HTR-8/SVneo (cell line): Measurements from ENCODE around the gene RANBP9.

Experiments used
- DNase-seq: peaks from one replicate; pipeline ENCODE4 v3.0.0; 2011; ENCODE audit warnings: low spot score, mixed read lengths; ENCODE audit not compliant: insufficient read length
- FAIRE-seq: peaks from 2 replicates; lab custom pipeline; 2011; peaks lifted over from hg19 to GRCh38; lab: Jason Lieb, UNC

RANBP9 gene

GRCh38 chr6:13712599-13712898 is 914 bp upstream of the RANBP9 start:
- DNase-seq, result no peak
- no peak for FAIRE-seq

- FAIRE-seq (no peak), DNase-seq (no peak)
These were observed 307 bp downstream of the RANBP9 start for GRCh38 chr6:13711324-13711732.

- DNase-seq, result no peak
- no peak for FAIRE-seq
These were observed 897 bp downstream of the RANBP9 start for GRCh38 chr6:13710552-13711323.

DNA sequence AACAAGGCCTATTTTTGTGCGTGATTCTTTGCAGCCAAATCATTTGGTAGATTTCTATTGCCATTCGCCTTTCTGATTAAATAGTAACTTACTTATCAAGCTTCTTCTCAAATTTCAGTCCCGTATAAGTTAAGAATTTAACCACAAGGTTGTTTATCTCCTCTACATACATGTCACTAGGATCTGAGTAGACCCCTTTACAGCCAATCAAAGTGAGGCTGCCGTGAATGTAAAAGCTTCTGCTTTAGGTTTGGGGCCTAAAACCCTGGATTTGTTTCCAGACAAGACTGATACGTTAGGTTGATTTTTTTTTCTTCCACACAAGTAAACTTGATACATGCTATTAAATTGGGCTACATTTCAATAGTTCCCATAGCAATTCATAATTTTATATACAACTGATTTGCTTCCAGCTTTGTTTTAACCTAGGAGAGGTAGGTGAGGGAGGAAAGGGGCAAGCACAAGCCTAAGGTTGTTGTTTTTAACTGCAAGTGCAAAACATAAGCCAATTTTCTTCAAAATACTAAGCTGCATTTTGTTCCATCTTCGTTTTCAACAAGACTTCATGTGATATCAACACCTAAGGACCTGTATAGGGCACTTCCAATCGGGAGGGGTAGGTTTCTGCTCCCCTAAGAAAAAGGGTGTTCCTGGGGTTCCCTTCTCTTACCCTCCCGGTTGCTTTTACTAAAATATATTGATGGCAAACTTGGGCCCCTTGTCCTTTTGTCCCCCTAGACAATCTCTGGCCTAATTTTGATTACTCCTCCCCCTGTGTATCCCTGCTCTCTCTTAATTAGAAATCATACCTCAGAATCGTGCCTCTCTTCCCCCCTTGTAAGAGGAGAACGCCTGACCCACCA is 1.7 kb downstream of the RANBP9 start:
- DNase-seq, result no peak
- no peak for FAIRE-seq

DNA sequence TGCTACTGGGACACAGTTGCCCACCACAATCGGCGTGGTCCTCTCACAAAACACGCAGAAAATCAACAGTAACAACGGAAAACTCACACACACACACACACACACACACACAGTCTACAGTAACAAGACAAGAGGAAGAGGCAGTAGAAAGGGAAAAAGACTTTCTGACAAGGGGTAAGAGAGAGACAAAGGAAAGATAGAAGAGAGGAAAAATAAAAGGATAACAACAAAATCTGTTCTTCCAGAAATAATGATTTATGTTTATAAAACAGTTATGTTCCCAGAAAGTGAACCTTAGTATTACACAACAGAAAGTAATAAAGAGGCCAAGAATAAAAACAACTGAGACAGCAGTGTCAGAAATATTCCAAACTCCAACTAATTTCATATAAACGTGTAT is 2.9 kb downstream of the RANBP9 start:
- FAIRE-seq, result no peak
- DNase-seq, result no peak

GRCh38 chr6:13703496-13703895 is 8.1 kb downstream of the RANBP9 start:
- no peak for DNase-seq
- FAIRE-seq, result no peak

DNA sequence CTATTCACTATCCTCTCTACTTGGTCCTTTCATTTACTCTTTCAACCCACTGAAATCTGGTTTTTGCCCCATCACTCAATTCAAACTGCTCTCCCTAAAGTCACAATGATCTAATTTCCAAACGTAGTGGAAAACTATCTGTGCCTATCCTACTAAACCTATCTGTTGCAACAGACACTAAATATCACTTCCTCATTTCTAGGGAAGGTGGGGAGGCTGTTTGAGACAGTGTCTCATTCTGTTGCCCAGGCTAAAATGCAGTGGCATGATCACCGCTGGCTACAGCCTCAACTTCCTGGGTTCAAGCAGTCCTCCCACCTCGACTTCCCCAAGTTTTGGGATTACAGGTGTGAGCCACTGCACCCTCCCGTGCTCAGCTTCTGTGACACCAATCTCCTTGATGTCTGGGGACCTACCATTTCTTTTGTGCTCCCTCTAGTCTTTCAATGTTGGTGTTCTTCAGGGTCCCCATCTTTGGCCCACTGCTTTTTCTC is 8.8 kb downstream of the RANBP9 start:
- FAIRE-seq (no peak), DNase-seq (no peak)

DNA sequence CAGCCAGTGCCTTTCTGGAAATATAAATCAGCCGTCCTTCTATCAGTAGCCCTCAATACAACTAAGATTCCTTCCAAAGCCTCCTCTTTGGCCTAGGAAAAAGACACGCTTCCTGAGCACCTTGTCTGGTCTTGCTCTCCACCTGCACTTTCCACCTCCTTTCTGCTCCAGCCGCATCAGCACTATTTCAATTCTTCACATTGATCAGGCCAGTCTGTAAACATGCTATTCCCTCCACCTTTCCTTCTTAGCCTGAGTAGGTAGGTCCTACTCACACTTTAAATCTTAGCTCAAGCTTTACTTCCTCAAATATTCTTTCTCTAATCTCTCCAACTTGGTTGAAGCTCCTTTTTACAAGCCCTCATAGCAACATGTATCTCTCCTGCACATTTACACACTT is 11.4 kb downstream of the RANBP9 start:
- no peak for DNase-seq

GRCh38 chr6:13698715-13699114 is 12.9 kb downstream of the RANBP9 start:
- no peak for FAIRE-seq
- DNase-seq, result no peak

More for the DNA sequence above, 11.4 kb downstream of the RANBP9 start:
- FAIRE-seq, result no peak

GRCh38 chr6:13697857-13698256 is 13.8 kb downstream of the RANBP9 start:
- FAIRE-seq (no peak), DNase-seq (no peak)

- FAIRE-seq (no peak), DNase-seq (no peak)
These were observed 15.4 kb downstream of the RANBP9 start for GRCh38 chr6:13696226-13696625.

DNA sequence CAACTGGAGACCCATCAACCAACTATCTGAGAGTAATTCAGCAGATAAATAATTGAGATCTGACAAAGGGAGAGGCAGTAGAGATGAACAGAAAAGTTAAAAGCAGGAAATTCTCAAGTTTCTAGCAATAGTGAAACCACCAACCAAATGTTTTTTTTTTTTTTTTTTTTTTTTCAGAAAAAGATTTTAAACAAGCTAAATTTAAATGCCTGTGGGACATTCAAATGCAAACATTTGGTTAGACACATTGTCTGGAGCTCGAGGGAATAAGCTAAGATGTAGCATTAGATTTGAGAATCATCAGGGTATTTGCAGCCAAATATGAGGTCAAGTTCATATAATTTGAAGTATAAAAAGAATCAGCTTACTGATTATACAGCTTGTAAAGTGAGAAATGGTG is 16.4 kb downstream of the RANBP9 start:
- DNase-seq (no peak), FAIRE-seq (no peak)

DNA sequence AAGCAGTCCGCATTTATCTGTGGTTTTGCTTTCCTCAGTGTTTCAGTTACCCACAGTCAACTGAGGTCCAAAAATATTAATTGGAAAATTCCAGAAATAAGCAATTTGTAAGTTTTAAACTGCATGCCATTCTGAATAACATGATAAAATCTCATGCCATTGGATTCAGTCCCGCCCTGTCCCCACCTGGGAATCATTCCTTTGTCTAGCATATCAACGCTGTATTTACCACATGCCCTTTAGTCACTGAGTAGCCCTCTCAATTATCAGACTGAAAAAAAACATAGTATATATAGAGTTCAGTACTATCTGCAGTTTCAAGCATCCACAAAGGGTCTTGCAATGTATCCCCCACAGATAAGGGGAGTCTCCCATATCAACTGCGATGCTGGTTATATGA is 17.1 kb downstream of the RANBP9 start:
- DNase-seq, result no peak

GRCh38 chr6:13689511-13690256 is 22.0 kb downstream of the RANBP9 start:
- FAIRE-seq, result no peak

More for the DNA sequence above, 17.1 kb downstream of the RANBP9 start:
- no peak for FAIRE-seq

DNA sequence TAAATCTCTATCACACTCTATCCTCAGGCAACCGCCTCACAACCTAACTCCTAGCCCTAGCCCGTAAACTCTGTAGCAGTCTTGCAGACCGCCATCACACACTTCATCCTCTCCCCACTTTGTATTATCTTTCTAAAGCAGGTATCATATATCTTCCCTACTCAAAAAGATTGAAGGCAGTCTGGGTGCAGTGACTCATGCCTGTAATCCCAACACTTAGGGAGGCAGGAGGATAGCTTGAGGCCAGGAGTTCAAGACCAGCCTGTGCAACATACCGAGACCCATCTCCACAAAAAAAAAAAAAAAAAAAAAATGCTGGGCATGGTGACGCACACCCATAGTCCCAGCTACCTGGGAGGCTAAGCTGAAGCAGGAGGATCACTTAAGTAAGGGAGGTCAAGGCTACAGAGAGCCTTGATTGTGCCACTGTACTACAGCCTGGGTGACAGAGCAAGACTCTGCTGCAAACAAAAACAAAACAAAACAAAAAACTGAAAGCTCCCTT is 22.9 kb downstream of the RANBP9 start:
- no peak for FAIRE-seq
- no peak for DNase-seq

More at GRCh38 chr6:13689511-13690256, 22.0 kb downstream of the RANBP9 start:
- no peak for DNase-seq

GRCh38 chr6:13687917-13688351 is 23.7 kb downstream of the RANBP9 start:
- FAIRE-seq, result no peak
- no peak for DNase-seq

DNA sequence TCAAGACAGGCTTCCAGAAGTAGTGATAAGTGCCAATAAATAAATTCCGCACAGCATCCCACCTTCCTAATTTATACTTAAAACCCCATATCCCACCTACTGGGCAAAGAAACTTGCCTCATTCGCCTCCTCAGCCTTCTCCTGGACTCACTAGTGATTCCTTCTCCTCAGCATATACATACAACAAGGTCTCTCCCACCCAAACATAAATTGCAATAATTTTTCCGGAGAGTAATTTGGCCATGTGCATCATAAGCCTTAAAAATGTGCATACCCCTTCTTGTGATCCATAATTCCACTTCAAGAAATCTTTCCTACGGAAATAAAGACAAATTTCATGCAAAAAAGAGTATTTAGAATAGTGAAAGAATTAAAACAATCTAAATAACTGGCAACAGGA is 26.8 kb downstream of the RANBP9 start:
- no peak for FAIRE-seq

GRCh38 chr6:13683038-13683437 is 28.6 kb downstream of the RANBP9 start:
- FAIRE-seq, result no peak

More for the DNA sequence above, 26.8 kb downstream of the RANBP9 start:
- no peak for DNase-seq

DNA sequence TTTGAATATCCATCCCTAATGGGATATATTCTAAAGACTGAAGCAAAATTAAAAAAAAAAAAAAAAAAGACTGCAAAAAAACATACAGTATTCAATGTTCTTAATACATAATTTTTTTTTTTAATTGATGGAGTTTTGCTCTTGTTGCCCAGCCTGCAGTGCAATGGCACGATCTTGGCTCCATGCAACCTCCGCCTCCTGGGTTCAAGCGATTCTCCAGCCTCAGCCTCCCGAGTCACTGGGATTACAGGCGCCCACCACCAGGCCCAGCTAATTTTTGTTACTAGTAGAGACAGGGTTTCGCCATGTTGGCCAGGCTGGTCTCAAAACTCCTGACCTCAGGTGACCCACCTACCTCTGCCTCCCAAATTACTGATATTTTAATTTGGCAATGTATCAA is 29.3 kb downstream of the RANBP9 start:
- FAIRE-seq, result no peak
- DNase-seq, result no peak

More at GRCh38 chr6:13683038-13683437, 28.6 kb downstream of the RANBP9 start:
- DNase-seq, result no peak

GRCh38 chr6:13681305-13682061 is 30.2 kb downstream of the RANBP9 start:
- FAIRE-seq, result no peak
- DNase-seq, result no peak
